A549 (cell line): ENCODE results near the gene IFIT1B. TPM values are rescaled to one million over a fixed set of nuclear protein-coding genes. Genes with fewer than 3 reads are reported as not detected.
"Not testable (repeated sequence)": the region's sequence is repeated elsewhere in the genome, so short reads cannot be mapped to it uniquely, and the experiment has no call there.

Source experiments
- ATAC-seq, 2 experiments: fragments of 200-7000 bp in 1 of 2; fragments of >200 bp in 1 of 2; cut with Nextera tagmentation in 1 of 2; cut with Tn5 transposase in 1 of 2; 3 replicates each; pipeline versions ENCODE4 v1.8.0 to v1.9.1; 2018 to 2020; ENCODE audit warnings: mild to moderate bottlenecking in 1 of 2, moderate library complexity in 1 of 2
- CTCF ChIA-PET: fragments of 300-600 bp; sonication (Branson Sonifier 250); formaldehyde crosslinking; extraction: SDS; loops from one replicate; lab custom pipeline; 2021; ENCODE audit warnings: antibody characterized with exemption, inconsistent platforms; lab: Yijun Ruan, JAX
- POLR2A ChIA-PET: fragments of 350-600 bp; formaldehyde crosslinking; extraction: SDS; loops from one replicate; lab custom pipeline; 2021; ENCODE audit warnings: antibody characterized with exemption, inconsistent platforms; lab: Yijun Ruan, JAX
- DNase-seq, 2 experiments: peaks; one replicate each; pipeline versions ENCODE4 v3.0.0 to v3.0.0-alpha.2; 2011 to 2016; ENCODE audit warnings: low read depth in 1 of 2, low spot score in 1 of 2
- FAIRE-seq: peaks from 2 replicates; lab custom pipeline; 2011; peaks lifted over from hg19 to GRCh38; lab: Jason Lieb, UNC
- H3K27ac ChIP-seq, 2 experiments: fragments of >200 bp; sonication (Bioruptor Twin); formaldehyde crosslinking; 3 replicates each; pipeline ENCODE4 v1.5.1; 2016 to 2017
- H3K4me1 ChIP-seq: fragments of >200 bp; sonication (Bioruptor Twin); formaldehyde crosslinking; 3 replicates; pipeline ENCODE4 v1.6.1; 2016
- H3K4me2 ChIP-seq: fragments of >200 bp; sonication (Bioruptor Twin); formaldehyde crosslinking; 3 replicates; pipeline ENCODE4 v1.6.1; 2016
- H3K4me3 ChIP-seq: fragments of >200 bp; sonication (Bioruptor Twin); formaldehyde crosslinking; 3 replicates; pipeline ENCODE4 v1.5.1; 2016
- H3K9me3 ChIP-seq: fragments of >200 bp; sonication (Bioruptor Twin); formaldehyde crosslinking; 3 replicates; pipeline ENCODE4 v1.6.1; 2016
- CHD2 ChIP-seq: fragments of 150-350 bp; IDR thresholded peaks from 2 replicates; pipeline ENCODE4 v1.6.1; 2014; ENCODE audit warnings: low read length; ENCODE audit not compliant: partially characterized antibody
- EHF ChIP-seq: fragments of 250-450 bp; sonication (Bioruptor Pico); IDR thresholded peaks from 2 replicates; pipeline ENCODE4 v1.5.0; 2020; ENCODE audit warnings: mild to moderate bottlenecking
- EHMT2 ChIP-seq: fragments of 200-600 bp; sonication (generic); IDR thresholded peaks from 2 replicates; pipeline ENCODE4 v1.6.1; 2016; ENCODE audit warnings: antibody characterized with exemption, low read depth, mild to moderate bottlenecking, moderate library complexity
- FOSL2 ChIP-seq, 2 experiments: fragments of 450-650 bp in 1 of 2; fragments of >200 bp in 1 of 2; sonication (Bioruptor Twin) in 1 of 2; formaldehyde crosslinking; IDR thresholded peaks; 2 replicates each; pipeline versions ENCODE4 v1.5.0 to v1.6.1; 2016 to 2020; ENCODE audit warnings: mild to moderate bottlenecking in 1 of 2, moderate library complexity in 1 of 2
- HDAC2 ChIP-seq: fragments of 200-600 bp; sonication (generic); IDR thresholded peaks from 2 replicates; pipeline ENCODE4 v1.6.1; 2016
- HEYL ChIP-seq: fragments of 250-450 bp; sonication (Bioruptor Pico); IDR thresholded peaks from 2 replicates; pipeline ENCODE4 v1.8.0; 2021; ENCODE audit warnings: mild to moderate bottlenecking, moderate library complexity
- HOXB5 ChIP-seq: fragments of 250-450 bp; sonication (Bioruptor Pico); IDR thresholded peaks from 2 replicates; pipeline ENCODE4 v1.5.0; 2020; ENCODE audit warnings: mild to moderate bottlenecking, moderate library complexity
- JUN ChIP-seq, 2 experiments: fragments of >200 bp; sonication (Bioruptor Twin); formaldehyde crosslinking; IDR thresholded peaks; 2 replicates in 1 of 2; 3 replicates in 1 of 2; pipeline ENCODE4 v1.6.1; 2016 to 2017
- MAFK ChIP-seq: fragments of 450-650 bp; IDR thresholded peaks from 2 replicates; pipeline ENCODE4 v1.6.1; 2014; ENCODE audit not compliant: partially characterized antibody
- NR3C1 ChIP-seq: fragments of >200 bp; sonication (Bioruptor Twin); formaldehyde crosslinking; IDR thresholded peaks from 3 replicates; pipeline ENCODE4 v1.6.1; 2017
- PHF8 ChIP-seq: fragments of 200-600 bp; sonication (generic); IDR thresholded peaks from 2 replicates; pipeline ENCODE4 v1.6.1; 2016; ENCODE audit warnings: low read depth, mild to moderate bottlenecking, antibody characterized with exemption, moderate library complexity, borderline replicate concordance
- RAD21 ChIP-seq, 2 experiments: fragments of >200 bp in 1 of 2; sonication (Bioruptor Twin) in 1 of 2; formaldehyde crosslinking in 1 of 2; IDR thresholded peaks in 1 of 2; conservative IDR thresholded peaks in 1 of 2; 2 replicates in 1 of 2; 3 replicates in 1 of 2; pipeline ENCODE4 v1.6.1; 2012 to 2018; ENCODE audit warnings: inconsistent platforms in 1 of 2
- RFX5 ChIP-seq: fragments of 450-650 bp; IDR thresholded peaks from 2 replicates; pipeline ENCODE4 v1.7.1; 2014; ENCODE audit warnings: antibody characterized with exemption, mild to moderate bottlenecking, moderate library complexity
- SMC3 ChIP-seq: fragments of >200 bp; sonication (Bioruptor Twin); formaldehyde crosslinking; IDR thresholded peaks from 3 replicates; pipeline ENCODE4 v1.6.1; 2018; ENCODE audit warnings: inconsistent platforms
- TP53 ChIP-seq: fragments of 250-450 bp; sonication (Bioruptor Pico); IDR thresholded peaks from 2 replicates; pipeline ENCODE4 v1.5.0; 2021; ENCODE audit warnings: mild to moderate bottlenecking, moderate library complexity
- ZC3H11A ChIP-seq: fragments of 450-650 bp; IDR thresholded peaks from 2 replicates; pipeline ENCODE4 v1.6.1; 2014; ENCODE audit warnings: antibody characterized with exemption, mild to moderate bottlenecking
- WGBS: methylation state at CpG from one replicate; pipeline ENCODE4 v1.1.6; 2017; ENCODE audit errors: missing lambda C conversion rate; 5-methylcytosine and 5-hydroxymethylcytosine counted together
- polyA plus RNA-seq, 4 experiments: library from polyadenylated mRNA; depleted of rRNA in 3 of 4; stranded (reverse); fragments of >200 nt; fragmentation: RNase III in 1 of 4; extraction: RNeasy Plus Mini Kit Qiagen cat#74134 plus additional on column Dnase treatment in 1 of 4; gene quantifications; 2 replicates in 3 of 4; 3 replicates in 1 of 4; pipeline ENCODE4 v1.2.3, GENCODE V29; 2011 to 2017
- TF ChIP-seq, protein P1 (sequence below): IDR thresholded peaks from 2 replicates; pipeline ENCODE4 v1.6.1; 2012

IFIT1B gene
- polyA plus RNA-seq, 2 of the 4 experiments (the other 2 are of a cell fraction): not detected

- DNase-seq: no peak
- no peak for ATAC-seq
- 94% methylated on average over 2 of the region's 2 CpGs for WGBS
- no peak for FAIRE-seq
- Histone ChIP-seq H3K4me1 (peaks cover 6% of the 10 kb centered on the region; the same call in 2 of the 3 replicates), H3K9me3 (no peaks in the 10 kb centered on the region), H3K4me2 (no peak overlapping the region), H3K4me3 (no peak overlapping the region), H3K27ac (no peak overlapping the region)
- no peak for TF ChIP-seq HDAC2
- TF ChIP-seq CHD2: no peak
- no peak for TF ChIP-seq TP53 (CRISPR knock-in tag)
- TF ChIP-seq EHMT2: no peak
- TF ChIP-seq PHF8: no peak
- ChIA-PET POLR2A (no interaction called here), CTCF (interaction anchor here (0.7 to 1.5 kb wide), 6 partner anchors 10 to 374 kb away, joined by 3 to 4 read pairs (median 4); partner anchors contain the start of genes IFIT1 and IFIT5)
Observed at GRCh38 chr10:89403043-89403442, 25.2 kb downstream of the IFIT1B start.

DNA sequence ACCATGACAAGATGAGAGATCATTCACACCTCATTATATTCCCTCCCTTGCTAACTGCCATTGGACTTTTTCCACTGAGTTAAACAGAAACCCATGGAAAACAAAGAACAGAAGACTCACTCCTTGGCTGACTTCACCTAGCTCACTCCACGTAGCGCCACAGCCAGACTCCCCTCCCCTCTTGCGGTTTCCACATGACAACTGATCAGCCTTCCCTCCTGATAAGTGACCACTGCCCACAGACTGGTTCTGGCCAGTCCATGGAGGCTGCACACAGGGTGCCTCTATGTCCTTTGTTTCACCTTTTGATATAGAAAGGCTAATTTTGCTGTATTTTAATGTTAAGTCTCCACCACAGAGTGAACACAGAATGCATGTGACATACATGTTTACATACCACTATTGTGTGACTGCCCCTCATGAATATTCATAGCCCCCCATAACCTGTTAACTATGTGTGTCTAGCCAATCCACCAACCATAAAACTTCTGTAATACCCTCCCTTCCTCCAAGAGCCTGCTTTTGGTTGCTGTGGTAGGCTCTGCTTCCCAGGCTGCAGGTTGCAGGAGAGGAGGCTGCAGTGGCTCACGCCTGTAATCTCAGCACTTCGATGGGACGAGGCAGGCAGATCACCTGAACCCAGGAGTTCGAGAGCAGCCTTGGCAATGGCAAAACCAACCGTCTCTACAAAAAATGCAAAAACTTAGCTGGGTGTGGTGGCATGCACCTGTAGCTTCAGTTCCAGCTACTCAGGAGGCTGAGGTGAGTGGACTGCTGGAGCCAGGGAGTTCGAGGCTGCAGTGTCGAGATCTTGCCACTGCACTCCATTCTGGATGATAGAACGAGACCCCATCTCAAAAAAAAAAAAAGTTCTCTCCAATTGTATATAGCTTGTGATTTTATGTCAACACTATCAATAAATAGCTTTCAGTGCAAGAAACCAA lies 26.5 kb downstream of the IFIT1B start:
- TF ChIP-seq HOXB5 (CRISPR knock-in tag): no peak
- no peak for TF ChIP-seq HEYL (CRISPR knock-in tag)
- TF ChIP-seq PHF8: no peak
- TF ChIP-seq ZC3H11A: no peak
- TF ChIP-seq SMC3: no peak
- no peak for TF ChIP-seq JUN (IDR thresholded peaks at IDR 0.05)
- TF ChIP-seq, protein P1, sequence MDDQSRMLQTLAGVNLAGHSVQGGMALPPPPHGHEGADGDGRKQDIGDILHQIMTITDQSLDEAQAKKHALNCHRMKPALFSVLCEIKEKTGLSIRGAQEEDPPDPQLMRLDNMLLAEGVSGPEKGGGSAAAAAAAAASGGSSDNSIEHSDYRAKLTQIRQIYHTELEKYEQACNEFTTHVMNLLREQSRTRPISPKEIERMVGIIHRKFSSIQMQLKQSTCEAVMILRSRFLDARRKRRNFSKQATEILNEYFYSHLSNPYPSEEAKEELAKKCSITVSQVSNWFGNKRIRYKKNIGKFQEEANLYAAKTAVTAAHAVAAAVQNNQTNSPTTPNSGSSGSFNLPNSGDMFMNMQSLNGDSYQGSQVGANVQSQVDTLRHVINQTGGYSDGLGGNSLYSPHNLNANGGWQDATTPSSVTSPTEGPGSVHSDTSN: no peak
- TF ChIP-seq NR3C1: no peak
- TF ChIP-seq RFX5: no peak
- no peak for TF ChIP-seq MAFK
- TF ChIP-seq EHF: no peak
- TF ChIP-seq RAD21 (conservative IDR thresholded peaks at IDR 0.05 in 1 of 2, IDR thresholded peaks at IDR 0.05 in 1 of 2): no peak
- TF ChIP-seq FOSL2 (IDR thresholded peaks at IDR 0.05): no peak
- TF ChIP-seq FOSL2 (CRISPR knock-in tag; IDR thresholded peaks at IDR 0.05): no peak
- FAIRE-seq (no peak), DNase-seq (no peak), ATAC-seq (no peak)
- Histone ChIP-seq H3K4me2 (no peak overlapping the region), H3K4me3 (no peak overlapping the region), H3K27ac (no peak overlapping the region), H3K4me1 (no peaks in the 10 kb centered on the region), H3K9me3 (no peaks in the 10 kb centered on the region)
- WGBS: 87% methylated on average over 11 of the region's 11 CpGs
- CTCF ChIA-PET: interaction anchor here (0.6 to 1.2 kb wide), 3 partner anchors 12 to 435 kb away, joined by 3 to 4 read pairs (median 3); partner anchors contain the start of gene IFIT1
- POLR2A ChIA-PET: no interaction called here

DNA sequence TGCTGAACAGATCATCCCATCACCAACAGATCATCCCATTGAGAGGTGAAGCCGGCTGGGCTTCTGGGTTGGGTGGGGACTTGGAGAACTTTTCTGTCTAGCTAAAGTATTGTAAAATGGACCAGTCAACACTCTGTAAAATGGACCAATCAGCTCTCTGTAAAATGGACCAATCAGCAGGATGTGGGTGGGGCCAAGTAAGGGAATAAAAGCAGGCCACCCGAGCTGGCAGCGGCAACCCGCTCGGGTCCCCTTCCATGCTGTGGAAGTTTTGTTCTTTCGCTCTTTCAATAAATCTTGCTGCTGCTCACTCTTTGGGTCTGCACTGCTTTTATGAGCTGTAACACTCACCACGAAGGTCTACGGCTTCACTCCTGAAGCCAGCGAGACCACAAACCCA lies 28.3 kb downstream of the IFIT1B start:
- ATAC-seq, H3K4me1 ChIP-seq, H3K27ac ChIP-seq, H3K4me3 ChIP-seq, CTCF ChIA-PET, H3K9me3 ChIP-seq, POLR2A ChIA-PET, H3K4me2 ChIP-seq, DNase-seq, FAIRE-seq: not testable (repeated sequence)
- WGBS: 92% methylated on average over 9 of the region's 9 CpGs

DNA sequence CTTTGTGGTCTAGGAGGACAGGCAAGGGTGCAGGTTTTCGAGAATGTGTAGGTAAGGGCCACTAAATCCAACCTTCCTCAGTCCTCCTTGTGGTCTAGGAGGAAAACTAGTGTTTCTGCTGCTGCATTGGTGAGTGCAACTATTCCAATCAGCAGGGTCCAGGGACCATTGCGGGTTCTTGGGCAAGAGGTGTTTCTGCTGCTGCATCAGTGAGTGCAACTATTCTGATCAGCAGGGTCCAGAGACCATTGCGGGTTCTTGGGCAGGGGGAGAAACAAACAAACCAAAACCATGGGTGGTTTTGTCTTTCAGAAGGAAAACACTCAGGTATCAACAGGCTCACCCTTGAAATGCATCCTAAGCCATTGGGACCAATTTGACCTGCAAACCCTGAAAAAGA lies 29.9 kb downstream of the IFIT1B start:
- FAIRE-seq, H3K4me2 ChIP-seq, H3K4me1 ChIP-seq, POLR2A ChIA-PET, H3K4me3 ChIP-seq, H3K27ac ChIP-seq, ATAC-seq, CTCF ChIA-PET, H3K9me3 ChIP-seq, DNase-seq: not testable (repeated sequence)
- 100% methylated on average over 3 of the region's 3 CpGs for WGBS

GRCh38 chr10:89409282-89409681 lies 31.4 kb downstream of the IFIT1B start:
- ATAC-seq, H3K27ac ChIP-seq, FAIRE-seq, H3K4me2 ChIP-seq, POLR2A ChIA-PET, DNase-seq, H3K4me1 ChIP-seq, H3K4me3 ChIP-seq, H3K9me3 ChIP-seq: not testable (repeated sequence)
- WGBS: 86% methylated on average over 5 of the region's 5 CpGs
- CTCF ChIA-PET: interaction anchor here (0.7 to 1.1 kb wide), 2 partner anchors 40 to 143 kb away, joined by 3 read pairs; no protein-coding TSS in a partner anchor

DNA sequence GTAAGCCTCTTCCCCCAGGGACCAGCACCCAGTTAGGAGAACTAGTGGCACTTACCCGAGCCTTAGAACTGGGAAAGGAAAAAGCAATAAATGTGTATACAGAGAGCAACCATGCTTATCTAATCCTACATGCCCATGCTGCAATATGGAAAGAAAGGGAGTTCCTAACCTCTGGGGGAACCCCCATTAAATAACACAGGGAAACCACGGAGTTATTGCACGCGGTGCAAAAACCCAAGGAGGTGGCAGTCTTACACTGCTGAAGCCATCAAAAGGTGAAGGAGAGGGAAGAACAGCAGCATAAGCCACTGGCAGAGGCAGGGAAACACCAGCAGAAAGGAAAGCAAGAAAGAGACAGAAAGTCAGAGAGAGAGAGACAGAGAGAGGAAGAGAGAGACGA lies 32.7 kb downstream of the IFIT1B start:
- H3K9me3 ChIP-seq, H3K27ac ChIP-seq, POLR2A ChIA-PET, H3K4me3 ChIP-seq, ATAC-seq, FAIRE-seq, H3K4me1 ChIP-seq, H3K4me2 ChIP-seq, DNase-seq: not testable (repeated sequence)
- CTCF ChIA-PET: interaction anchor here (1.1 kb wide), 1 partner anchor 42 kb away, joined by 3 read pairs; no protein-coding TSS in a partner anchor
- 92% methylated on average over 5 of the region's 5 CpGs for WGBS

DNA sequence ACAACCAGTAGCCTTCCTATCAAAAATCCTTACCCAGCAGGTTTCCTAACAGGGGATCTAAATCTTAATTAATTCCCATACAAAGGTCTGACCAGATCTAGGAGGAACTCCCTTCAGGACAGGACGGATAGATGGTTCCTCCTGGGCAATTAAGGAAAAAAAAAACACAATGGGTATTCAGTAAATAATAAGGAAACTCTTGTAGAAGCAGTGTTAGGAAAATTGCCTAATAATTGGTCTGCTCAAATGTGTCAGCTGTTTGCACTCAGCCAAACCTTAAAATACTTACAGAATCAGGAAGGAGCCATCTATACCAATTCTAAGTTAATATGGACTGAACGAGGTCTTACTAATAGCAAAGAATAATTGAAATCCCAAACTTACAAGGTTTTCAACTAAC lies 33.3 kb downstream of the IFIT1B start:
- POLR2A ChIA-PET, H3K27ac ChIP-seq, DNase-seq, H3K4me3 ChIP-seq, ATAC-seq, FAIRE-seq, H3K4me2 ChIP-seq, H3K9me3 ChIP-seq: not testable (repeated sequence)
- 67% methylated on average over 2 of the region's 2 CpGs for WGBS
- CTCF ChIA-PET: interaction anchor here (2.0 kb wide), 1 partner anchor 42 kb away, joined by 7 read pairs; no protein-coding TSS in a partner anchor
- H3K4me1 ChIP-seq: peaks cover 11% of the 10 kb centered on the region; the same call in 1 of the 3 replicates
